ENCODE data around the gene PRDM10.

Gene PRDM10

GRCh38 chr11:129866311-129866710, 136.3 kb downstream of the PRDM10 start:
- H3K4me3 ChIP-seq (replicated peaks; ENCODE audit: low read depth, low read length): no peak overlapping the region
- TF ChIP-seq CTCF (IDR thresholded peaks at IDR 0.05; ENCODE audit: low read length, missing control alignments): no peak
- DNase-seq (ENCODE audit: low read depth): no peak

- DNase-seq (ENCODE audit: low read depth): no peak
- TF ChIP-seq CTCF (IDR thresholded peaks at IDR 0.05; ENCODE audit: low read length, missing control alignments): no peak
- no peak overlapping the region for H3K4me3 ChIP-seq (replicated peaks; ENCODE audit: low read depth, low read length)
Observed at GRCh38 chr11:129865701-129866100, 136.9 kb downstream of the PRDM10 start.

GRCh38 chr11:129864811-129865210, 137.8 kb downstream of the PRDM10 start:
- no peak for DNase-seq (ENCODE audit: low read depth)
- no peak for TF ChIP-seq CTCF (IDR thresholded peaks at IDR 0.05; ENCODE audit: low read length, missing control alignments)
- H3K4me3 ChIP-seq (replicated peaks; ENCODE audit: low read depth, low read length): no peak overlapping the region

GRCh38 chr11:129861702-129862522, 140.7 kb downstream of the PRDM10 start:
- DNase-seq (ENCODE audit: low read depth): peak; percentile 94
- no peak for TF ChIP-seq CTCF (IDR thresholded peaks at IDR 0.05; ENCODE audit: low read length, missing control alignments)
- no peak overlapping the region for H3K4me3 ChIP-seq (replicated peaks; ENCODE audit: low read depth, low read length)

GRCh38 chr11:129856036-129856435, 146.6 kb downstream of the PRDM10 start:
- no peak for DNase-seq (ENCODE audit: low read depth)
- H3K4me3 ChIP-seq (replicated peaks; ENCODE audit: low read depth, low read length): no peak overlapping the region
- no peak for TF ChIP-seq CTCF (IDR thresholded peaks at IDR 0.05; ENCODE audit: low read length, missing control alignments)

- DNase-seq (ENCODE audit: low read depth): no peak
- no peak overlapping the region for H3K4me3 ChIP-seq (replicated peaks; ENCODE audit: low read depth, low read length)
- no peak for TF ChIP-seq CTCF (IDR thresholded peaks at IDR 0.05; ENCODE audit: low read length, missing control alignments)
Observed at GRCh38 chr11:129855086-129855485, 147.5 kb downstream of the PRDM10 start.

Data from fibroblast of pulmonary artery (primary cell).